Measurements from ENCODE around the gene SRGAP2C. TPM values are rescaled to one million over a fixed set of nuclear protein-coding genes. Genes with fewer than 3 reads are reported as not detected.
"Not testable (repeated sequence)": the region's sequence is repeated elsewhere in the genome, so short reads cannot be mapped to it uniquely, and the experiment has no call there.

The SRGAP2C gene
- total and polyA plus RNA-seq, 9 donors, result 6.4 to 37.5 (median 22.1) TPM

DNA sequence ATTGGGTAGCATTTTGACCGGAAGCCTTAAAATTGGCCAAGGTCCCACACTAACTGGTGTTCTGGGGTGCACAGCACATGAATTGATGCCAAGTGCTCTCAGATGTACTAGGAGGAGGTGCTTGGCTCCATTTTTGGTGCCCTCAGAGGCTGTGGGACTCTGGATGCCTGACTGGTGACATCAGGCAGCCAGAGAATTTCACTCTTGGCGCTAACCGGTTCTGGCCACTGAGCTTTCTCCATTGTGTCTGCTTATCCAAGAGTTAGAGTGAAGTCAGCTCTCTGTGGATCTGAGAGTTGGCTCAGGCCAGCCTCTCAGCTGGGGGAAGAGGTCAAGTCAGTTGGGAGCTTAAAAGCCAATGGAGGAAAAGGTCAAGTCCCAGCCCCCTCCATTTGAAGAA lies 200.4 kb downstream of the SRGAP2C start:
- H3K27me3 ChIP-seq; H3K27ac ChIP-seq; H3K9me3 ChIP-seq; H3K36me3 ChIP-seq; intact Hi-C loops (cut with DNase I); DNase-seq; H3K4me1 ChIP-seq (ENCODE audit: insufficient read depth); H3K4me3 ChIP-seq: not testable (repeated sequence)
- no CpG with 5 or more reads among the region's 3 CpGs for WGBS, 3 donors

DNA sequence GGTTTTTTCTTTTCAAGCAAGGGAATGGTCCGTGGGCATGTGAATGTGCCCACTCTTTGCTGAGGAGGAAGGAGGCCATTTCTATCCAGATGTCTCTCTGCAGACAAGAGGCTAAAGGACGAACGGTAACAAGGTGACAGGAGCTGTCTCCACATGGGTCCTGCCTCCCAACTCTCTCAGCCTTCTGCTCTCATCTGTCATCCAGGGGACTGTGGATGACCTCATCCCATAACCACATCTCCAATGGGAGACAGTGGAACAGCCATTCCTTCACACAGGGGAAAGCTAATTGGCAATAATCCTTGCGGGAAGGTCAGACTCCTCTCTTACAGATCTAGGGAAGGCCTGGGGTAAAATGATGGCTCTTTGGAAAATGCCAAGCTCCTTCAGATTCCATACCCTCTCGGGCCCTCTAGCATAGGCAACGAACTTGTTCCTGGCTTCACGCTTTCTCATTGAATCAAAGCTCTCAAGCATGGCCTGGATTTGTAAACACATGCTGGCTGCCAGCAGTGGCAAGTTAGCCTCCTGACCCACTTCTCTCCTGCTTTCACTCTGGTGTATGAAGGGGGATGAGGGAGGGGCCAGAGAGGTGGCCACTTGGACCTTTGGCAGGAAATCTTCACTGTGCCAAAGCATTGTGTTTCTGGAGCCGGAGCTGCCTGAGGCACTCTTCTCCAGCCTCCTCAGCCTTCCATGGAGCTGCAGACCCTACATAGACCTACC lies 201.0 kb downstream of the SRGAP2C start:
- H3K9me3 ChIP-seq; H3K36me3 ChIP-seq; DNase-seq; intact Hi-C loops (cut with DNase I); H3K27me3 ChIP-seq; H3K27ac ChIP-seq; H3K4me1 ChIP-seq (ENCODE audit: insufficient read depth); H3K4me3 ChIP-seq: not testable (repeated sequence)
- WGBS, 3 donors, result 77 to 100% (median 79%) methylated on average over 2 to 6 of the region's 8 CpGs

DNA sequence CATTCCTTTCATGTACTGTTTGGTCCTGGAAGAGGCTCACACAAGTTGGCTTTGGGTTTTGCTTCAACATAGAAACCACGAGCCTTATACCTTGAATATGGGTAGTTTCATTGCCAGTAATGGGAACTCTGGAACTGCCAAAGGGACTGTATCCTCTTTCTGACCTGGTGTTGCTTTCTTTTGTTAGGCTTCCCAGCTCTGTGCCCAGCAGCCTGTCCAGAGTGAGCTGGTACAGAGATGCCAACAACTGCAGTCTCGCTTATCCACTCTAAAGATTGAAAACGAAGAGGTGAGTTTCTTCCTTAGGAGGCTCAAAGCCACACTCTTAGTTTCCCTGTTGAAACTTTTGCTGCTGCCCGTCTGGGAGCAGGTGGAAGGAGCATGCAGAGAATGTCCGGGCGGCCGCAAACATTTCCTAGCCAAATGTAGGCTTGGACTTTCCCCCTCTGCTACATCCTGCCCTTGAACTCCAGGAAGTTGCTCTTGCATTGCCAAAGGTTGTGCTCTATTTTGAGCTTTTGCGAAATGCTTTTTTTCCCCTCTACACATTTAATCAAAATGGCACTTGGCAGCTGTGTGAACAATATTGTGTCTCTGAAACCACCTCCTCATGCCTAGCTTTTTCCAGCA lies 201.7 kb downstream of the SRGAP2C start:
- H3K4me3 ChIP-seq; H3K27ac ChIP-seq; H3K27me3 ChIP-seq; H3K9me3 ChIP-seq; H3K4me1 ChIP-seq (ENCODE audit: insufficient read depth); intact Hi-C loops (cut with DNase I); H3K36me3 ChIP-seq; DNase-seq: not testable (repeated sequence)
- no CpG with 5 or more reads among the region's 8 CpGs for WGBS, 3 donors

- H3K27ac ChIP-seq; H3K4me3 ChIP-seq; H3K36me3 ChIP-seq; H3K9me3 ChIP-seq; DNase-seq; intact Hi-C loops (cut with DNase I); H3K4me1 ChIP-seq (ENCODE audit: insufficient read depth); H3K27me3 ChIP-seq: not testable (repeated sequence)
- WGBS, 3 donors, result no CpG with 5 or more reads among the region's 3 CpGs
Observed at GRCh38 chr1:121389895-121390560, 205.3 kb downstream of the SRGAP2C start.

DNA sequence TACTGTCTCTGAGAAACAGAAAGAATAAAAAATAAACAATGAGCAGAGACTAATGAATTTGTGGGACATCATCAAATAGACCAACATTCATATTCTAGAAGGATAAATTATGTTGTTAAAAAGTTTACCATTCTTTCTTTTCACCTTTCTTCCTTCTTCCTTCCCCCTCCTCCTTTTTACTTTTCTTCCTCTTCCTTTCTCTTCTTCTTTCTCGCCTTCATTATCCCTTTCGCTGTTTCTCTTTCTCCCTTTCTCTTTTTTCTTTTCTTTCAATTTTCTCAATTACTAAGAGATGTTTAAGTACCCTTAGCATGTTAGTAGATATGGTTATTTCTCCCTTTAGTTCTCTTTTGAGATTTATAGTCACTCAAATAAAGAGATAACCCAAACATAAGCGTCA lies 207.4 kb downstream of the SRGAP2C start:
- H3K4me1 ChIP-seq (ENCODE audit: insufficient read depth); DNase-seq; H3K9me3 ChIP-seq; H3K4me3 ChIP-seq; intact Hi-C loops (cut with DNase I); H3K27ac ChIP-seq; H3K36me3 ChIP-seq; H3K27me3 ChIP-seq: not testable (repeated sequence)
- WGBS, 3 donors, result 93 to 96% (median 95%) methylated on average over 3 of the region's 3 CpGs

- H3K4me1 ChIP-seq (ENCODE audit: insufficient read depth); H3K27ac ChIP-seq; H3K36me3 ChIP-seq; H3K27me3 ChIP-seq; intact Hi-C loops (cut with DNase I); H3K9me3 ChIP-seq: not testable (repeated sequence)
- peak overlapping the region; percentile 19 for H3K4me3 ChIP-seq
- DNase-seq, result peak in 3 of 5 donors; percentile 23 to 34 (median 33)
- 3 to 5% (median 4%) methylated on average over 25 to 38 of the region's 38 CpGs for WGBS, 3 donors
Observed at GRCh38 chr1:121395718-121396201, 211.0 kb downstream of the SRGAP2C start.

GRCh38 chr1:121396335-121397081 lies 211.7 kb downstream of the SRGAP2C start:
- 4 to 6% (median 5%) methylated on average over 41 to 77 of the region's 88 CpGs for WGBS, 3 donors
- H3K27me3 ChIP-seq; H3K27ac ChIP-seq; H3K4me1 ChIP-seq (ENCODE audit: insufficient read depth); H3K9me3 ChIP-seq; intact Hi-C loops (cut with DNase I); H3K36me3 ChIP-seq: not testable (repeated sequence)
- peak in 3 of 5 donors; percentile 28 to 35 (median 31) for DNase-seq
- H3K4me3 ChIP-seq, result peak overlapping the region; percentile 19

GRCh38 chr1:121397101-121397500 lies 212.3 kb downstream of the SRGAP2C start:
- H3K27me3 ChIP-seq; H3K4me3 ChIP-seq; H3K4me1 ChIP-seq (ENCODE audit: insufficient read depth); H3K9me3 ChIP-seq; H3K36me3 ChIP-seq; intact Hi-C loops (cut with DNase I); DNase-seq; H3K27ac ChIP-seq: not testable (repeated sequence)
- 34 to 63% (median 43%) methylated on average over 5 to 16 of the region's 22 CpGs for WGBS, 3 donors

GRCh38 chr1:121399193-121399592 lies 214.4 kb downstream of the SRGAP2C start:
- DNase-seq; H3K36me3 ChIP-seq; H3K27ac ChIP-seq; H3K4me3 ChIP-seq; intact Hi-C loops (cut with DNase I); H3K4me1 ChIP-seq (ENCODE audit: insufficient read depth); H3K9me3 ChIP-seq; H3K27me3 ChIP-seq: not testable (repeated sequence)
- 65 to 93% (median 88%) methylated on average over 4 to 5 of the region's 5 CpGs for WGBS, 3 donors

DNA sequence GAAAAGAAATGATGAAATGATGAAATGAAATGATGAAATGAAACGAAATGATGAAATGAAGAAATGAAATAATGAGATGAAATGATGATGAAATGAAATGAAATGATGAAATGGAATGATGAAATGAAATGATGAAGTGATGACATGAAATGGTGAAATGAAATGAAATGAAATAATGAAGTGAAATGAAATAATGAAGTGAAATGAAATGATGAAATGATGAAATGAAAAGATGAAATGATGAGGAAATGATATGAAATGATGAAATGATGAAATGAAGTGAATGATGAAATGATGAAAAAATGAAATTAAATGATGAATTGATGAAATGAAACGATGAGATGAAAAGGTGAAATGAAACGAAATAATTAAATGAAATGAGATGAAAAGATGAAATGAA lies 215.3 kb downstream of the SRGAP2C start:
- H3K27ac ChIP-seq; H3K4me1 ChIP-seq (ENCODE audit: insufficient read depth); intact Hi-C loops (cut with DNase I); H3K9me3 ChIP-seq; H3K36me3 ChIP-seq; DNase-seq; H3K4me3 ChIP-seq; H3K27me3 ChIP-seq: not testable (repeated sequence)
- WGBS, 3 donors, result 92 to 95% (median 94%) methylated on average over 3 of the region's 3 CpGs

- intact Hi-C loops (cut with DNase I); H3K4me1 ChIP-seq (ENCODE audit: insufficient read depth); DNase-seq; H3K9me3 ChIP-seq; H3K4me3 ChIP-seq; H3K27me3 ChIP-seq; H3K27ac ChIP-seq; H3K36me3 ChIP-seq: not testable (repeated sequence)
- 77 to 92% (median 84%) methylated on average over 6 of the region's 6 CpGs for WGBS, 3 donors
Observed at GRCh38 chr1:121400541-121401310, 216.0 kb downstream of the SRGAP2C start.
